Fibroblast of gingiva (primary cell): ENCODE data around the gene TANGO2.
A peak's percentile ranks its signal among the peaks of the same experiment; 100 is the strongest.

Experiments used
- DNase-seq: peaks from one replicate; pipeline ENCODE4 v3.0.0-alpha.2; 2011; ENCODE audit warnings: low read depth

Gene TANGO2

DNA sequence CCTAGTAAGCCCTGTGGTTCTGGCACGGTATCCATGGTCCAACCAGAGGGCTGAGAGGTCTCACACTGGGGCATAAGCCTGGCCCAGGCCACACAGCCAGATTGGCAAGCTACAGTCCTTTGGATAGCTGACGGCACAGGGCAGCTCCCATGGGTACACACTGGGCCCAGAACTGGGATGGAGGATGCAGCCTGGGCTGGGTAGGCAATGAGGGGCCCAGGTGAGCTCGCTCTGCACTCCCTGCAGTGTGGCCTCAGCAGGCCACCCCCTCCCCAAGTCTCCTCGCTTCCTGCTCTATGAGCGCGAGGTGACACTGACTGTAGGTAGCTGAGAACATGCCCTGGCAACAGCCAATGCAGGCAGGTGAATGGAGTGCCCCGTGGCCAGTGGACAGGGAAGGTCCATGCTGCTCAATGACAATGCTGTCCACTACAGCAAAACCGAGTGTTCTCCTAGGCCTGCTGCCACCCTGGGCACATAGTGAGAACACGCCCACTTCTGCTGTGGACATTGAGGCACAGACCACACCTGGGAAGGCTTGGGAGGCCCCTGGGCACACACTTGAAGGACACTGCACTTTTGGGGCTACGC is 8.1 kb upstream of the TANGO2 start:
- DNase-seq = no peak

DNA sequence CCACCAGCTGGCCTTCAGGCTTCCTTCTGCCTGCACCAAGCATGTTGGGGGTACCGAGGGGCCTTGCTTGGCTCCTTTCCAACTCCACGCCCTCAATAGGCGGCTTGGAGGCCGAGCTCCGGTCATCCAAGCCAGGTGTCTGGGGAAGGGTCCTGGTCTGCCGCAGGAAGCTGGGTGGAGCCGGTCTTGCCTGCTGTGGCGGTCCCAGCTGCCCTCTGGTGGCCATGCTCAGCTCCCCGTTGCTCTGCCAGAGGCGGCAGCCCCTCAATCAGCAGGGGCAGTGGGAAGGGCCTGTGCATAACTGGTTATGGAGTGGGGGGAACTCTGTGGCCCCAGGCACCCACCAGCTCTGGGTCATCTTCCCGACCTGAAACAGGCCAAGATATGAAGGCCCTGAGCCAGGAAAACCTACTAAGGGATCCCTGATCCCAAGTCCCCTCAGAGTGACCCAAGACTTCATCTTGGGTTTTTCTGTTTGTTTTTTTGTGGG is 7.5 kb upstream of the TANGO2 start:
- DNase-seq = peak; percentile 46

DNA sequence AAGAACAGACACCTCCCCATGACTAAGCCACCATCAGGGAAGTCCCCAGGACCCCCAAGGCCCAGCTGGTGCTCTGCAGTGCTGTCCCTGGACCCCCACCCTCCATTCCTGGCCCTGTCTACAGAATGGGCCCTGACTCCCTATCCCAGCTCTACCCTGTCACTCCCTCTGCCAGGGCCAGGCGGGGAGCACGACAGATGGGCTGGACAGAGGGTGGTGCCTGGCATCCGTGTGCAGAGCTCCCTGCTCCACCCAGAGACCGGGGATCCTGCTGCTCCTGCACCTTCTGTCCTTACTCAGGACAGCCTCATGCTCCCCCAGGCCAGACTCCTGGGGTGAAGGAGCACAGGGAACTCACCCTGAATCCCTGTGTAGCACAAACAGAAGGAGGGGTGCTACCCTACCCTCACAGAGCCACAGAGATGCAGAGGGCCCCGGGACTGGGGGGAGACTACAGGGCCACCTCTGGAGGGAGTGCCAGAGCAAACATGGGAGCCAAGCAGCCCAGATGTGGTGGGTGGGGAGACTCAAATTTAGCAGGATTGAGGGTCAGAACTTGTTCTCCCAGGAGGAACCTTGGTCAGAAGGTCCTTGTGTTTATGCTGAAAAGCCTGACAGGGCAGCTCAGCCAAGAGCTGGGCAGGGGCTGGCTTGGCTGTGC is 6.3 kb upstream of the TANGO2 start:
- DNase-seq = no peak

DNA sequence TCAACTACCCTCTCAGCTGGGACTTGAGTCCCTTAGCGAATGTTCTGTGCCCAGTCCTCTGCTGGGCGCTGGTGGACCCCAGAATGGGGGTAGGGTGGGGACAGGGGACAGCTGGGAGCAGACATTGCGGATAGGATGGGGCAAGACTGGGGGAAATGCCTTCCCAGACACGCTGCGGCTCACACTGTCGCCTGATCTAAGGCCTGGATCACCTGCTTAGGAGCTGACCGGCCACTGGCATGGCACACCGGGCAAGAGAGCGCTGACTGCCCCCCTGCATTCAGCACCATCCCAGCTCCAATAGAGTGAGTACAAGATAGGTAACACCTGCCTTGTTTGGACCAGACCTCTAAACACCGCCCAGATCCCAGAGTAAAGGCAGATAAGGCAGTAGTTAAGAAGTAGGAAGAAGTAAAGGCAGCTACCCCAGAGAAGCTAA is 5.7 kb upstream of the TANGO2 start:
- DNase-seq = no peak

DNA sequence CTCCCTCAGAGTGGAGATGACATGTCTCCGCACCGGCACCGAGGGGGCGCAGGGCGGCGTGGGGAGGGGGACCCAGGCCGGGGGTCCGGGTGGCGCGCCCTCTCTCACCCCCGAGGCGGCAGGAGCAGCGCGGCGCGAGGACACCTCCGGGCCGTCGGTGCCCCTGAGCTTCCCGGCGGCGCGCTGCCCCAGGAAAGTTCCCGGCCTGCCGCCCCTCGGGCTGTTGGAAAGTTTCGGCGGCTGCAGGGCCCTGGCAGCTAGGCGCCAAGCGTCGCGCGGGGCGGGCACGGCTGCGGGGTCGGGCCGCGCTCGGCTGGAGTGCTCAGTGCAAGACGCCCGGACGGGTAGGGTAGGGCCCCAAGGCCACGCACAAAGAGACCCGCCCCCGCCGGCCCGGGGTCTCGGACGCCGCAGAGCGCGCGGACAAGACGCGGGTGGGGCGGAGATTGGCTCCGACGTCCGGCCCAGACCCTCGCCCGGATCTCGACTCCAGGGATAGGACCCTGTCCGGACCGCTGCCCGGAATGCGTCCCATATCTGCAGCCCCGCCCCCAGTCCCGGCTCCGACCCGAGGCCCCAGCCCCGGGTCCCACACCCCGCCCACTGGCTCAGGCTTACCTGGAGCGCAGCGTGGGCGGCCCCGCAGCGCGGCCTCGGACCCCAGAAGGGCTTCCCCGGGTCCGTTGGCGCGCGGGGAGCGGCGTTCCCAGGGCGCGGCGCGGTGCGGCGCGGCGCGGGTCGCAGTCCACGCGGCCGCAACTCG is 4.8 kb upstream of the TANGO2 start:
- DNase-seq = no peak

DNA sequence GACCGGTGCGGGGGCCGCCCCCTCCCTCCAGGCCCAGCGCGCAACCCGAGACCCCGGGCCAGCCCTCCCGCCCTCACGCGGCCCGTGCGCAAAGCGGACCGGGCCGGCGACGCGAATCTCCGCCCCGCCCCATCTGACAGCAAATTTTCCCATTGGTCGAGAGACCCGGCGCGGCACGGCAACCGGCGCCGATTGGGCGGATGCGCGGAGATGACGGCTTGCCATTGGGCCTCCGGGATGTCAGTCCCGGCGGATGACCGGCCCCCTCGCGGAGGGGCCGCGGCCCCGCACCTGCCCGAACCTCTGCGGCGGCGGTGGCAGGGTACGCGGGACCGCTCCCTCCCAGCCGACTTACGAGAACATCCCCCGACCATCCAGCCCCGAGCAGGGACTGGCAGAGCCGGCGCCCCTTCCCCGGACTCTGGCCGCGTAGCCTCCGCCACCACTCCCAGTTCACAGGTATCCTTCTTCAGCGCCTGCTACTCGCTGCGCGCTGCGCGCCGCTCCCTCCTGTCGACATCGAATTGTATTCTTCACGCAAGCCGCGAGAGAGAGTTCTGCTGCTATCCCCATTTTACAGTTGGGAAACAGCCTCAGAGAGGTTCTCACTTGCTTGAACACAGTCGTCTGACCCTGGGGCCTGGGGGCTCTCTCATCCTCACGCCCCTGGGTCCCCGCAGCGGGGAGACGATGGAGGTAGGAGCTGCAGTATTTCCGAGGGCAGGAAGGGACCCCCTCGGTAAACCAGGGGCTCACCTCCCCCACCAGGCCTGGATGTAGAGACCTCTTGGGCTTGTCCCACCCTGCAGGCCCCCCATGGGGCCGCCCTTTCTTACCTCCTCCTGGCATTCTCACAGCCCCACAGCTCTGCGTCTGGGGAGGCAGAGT is 3.9 kb upstream of the TANGO2 start, which contains the start of gene ARVCF:
TSS of gene ARVCF (minus strand) at position 90 of the 888 bp plus-strand sequence. CDS start 26,029 bp downstream, outside the sequence.
- peak; percentile 86 for DNase-seq

DNA sequence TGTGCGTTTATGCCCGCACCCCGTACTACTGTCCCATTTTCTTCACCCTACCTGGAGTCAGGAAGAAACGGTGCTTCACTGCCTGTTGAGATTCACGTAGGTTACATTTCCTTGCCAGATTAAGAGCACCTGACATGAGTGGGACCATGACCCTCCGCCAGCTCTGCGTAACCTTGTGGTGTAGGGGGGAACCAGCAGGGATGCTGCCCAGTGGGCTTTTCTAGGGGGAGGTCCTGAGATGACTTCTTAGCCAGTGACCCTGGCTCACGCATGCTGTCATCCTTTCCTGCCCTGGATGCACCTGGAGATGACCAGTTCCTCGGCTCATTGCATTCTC is 3.3 kb upstream of the TANGO2 start:
- DNase-seq = no peak

DNA sequence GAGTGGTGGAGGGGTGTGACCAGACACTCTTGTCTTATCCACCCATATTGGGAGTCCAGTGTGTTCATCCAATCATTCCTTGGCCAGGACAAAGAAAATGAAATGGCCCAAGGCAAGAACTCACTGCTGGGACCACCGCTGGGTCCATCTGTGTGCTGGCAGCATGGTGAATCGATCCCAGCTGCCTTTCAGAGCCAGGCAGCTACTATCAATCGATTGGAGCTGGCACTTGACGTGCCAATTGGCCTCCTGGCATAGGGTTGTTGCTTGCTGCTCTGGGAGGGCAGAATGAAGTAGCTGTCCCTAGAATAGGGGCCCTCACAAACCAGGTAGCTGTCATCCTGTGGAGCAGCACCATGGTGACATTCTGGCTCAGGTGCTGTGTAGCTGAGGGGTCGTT is 2.9 kb upstream of the TANGO2 start:
- no peak for DNase-seq

DNA sequence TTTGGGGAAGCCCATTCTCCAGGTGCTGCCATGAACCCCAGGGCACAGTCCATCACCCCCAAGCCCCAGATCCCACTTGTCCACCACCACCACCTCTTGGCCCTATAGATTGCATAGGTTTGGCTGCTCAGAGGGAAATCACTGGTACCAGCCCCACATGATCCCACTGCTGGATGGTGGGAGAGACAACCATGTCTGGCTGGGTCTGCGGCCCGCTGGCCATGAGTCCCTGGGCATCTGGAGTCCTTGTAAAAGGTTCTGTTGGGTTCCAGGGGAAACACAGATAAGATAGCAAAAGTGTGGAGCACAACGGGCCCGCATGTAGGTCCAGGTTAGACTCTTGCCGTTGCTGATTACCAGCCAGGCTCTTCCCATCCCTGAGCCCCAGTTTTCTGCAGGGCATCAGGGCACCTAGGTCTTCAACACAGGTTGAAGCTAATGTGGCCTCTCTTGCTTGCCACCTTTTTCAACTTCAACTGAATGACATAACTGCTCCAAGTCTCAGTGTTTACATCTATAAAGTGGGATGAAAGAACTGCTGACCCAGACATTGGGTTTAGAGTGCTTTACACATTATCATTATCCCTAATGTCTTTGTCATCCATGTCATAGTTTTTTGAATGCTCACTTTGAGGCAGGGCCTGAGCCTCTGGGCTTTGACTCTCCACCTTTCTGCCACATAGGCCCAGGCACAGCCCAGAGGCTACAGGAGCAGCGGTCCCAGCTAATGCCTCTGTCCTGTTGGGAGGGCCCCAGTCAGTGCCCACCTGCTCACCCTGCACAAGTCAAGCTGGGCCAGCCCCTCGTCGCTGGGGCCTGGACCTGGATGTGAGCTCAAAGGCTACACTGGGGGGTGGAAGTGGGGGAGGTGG is 1.0 kb upstream of the TANGO2 start:
- DNase-seq = no peak

DNA sequence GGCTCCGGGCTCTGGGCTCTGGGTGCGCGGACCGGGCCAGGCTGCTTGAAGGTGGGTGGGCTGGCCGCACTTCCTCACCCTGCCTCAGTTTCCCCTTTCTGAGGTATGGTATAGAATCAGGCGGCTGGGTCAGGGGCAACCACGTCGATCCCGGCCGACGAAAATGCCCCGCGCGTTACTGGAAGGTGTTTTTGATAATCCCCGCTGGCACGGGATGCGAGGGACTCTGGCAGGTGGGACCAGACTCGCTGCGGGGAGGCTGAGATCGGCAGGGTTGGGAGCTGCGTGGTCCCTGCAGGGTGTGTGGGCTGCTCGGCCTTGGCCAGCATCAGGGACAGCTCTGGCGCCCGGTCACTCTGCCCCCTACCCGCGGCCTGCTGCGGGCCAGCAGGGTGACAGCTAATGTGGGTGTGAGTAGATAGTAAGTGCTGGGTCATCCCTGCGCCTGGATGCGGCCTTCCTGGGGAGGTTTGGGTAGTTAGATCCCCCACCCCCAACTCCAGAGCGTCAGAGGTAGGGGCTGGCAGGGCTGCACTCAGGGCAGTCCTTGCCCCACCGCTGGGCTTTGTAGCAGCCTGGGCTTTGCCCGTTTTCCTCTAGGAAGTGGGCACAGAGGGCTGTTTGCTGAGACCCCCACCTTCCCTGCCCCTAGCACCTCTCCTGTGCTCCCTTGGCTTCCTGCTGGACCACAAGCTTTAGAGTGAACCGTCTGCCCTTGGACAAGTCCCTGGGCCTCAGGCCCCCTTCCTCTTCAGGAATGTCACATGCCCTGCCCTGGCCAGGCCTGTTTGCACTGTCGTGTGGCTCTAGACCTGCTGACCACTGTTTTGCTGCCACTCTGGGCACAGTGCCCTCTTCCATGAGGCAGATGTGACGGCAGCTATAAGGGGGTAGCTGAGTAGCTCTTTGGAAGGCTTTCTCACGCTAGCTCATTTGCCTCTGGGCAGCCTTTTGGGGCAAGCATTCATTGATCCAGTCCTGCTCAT is 579 bp downstream of the TANGO2 start:
- DNase-seq = peak; percentile 85

DNA sequence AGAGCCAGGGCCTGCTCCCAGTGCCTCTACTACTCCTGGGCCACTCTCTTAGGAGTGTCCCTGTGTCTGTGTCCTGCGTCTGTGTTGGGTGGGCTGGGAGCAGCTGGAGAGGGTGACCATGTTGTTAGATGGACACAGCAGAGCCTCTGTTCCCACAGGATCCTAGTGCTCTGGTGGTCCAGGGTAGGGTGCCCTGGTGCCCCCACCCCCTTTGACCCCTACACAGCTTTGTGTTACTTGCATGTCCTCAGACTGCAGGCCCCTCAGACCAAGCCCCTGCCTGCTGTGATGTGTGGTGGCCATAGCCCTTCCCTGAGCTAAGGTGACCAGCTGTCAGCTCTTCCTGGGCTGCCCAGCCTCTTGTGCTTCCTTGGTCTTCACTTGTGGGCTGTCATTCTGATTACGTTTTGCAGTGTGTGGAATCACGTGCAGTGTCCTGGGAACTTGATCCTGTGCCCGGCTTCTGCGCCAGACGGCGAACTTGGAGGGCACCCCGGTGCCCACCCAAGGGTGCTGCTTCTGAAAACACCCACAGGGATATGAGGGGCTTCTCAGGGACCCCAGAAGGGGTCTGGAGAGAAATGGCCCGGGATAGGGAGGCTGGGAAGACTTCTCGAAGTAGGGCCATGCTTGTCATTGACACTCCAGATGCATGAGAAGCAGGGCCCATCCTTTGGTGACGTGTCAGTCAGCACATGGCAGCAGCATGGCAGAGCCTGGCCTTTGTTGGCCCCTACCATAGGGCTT is 1.5 kb downstream of the TANGO2 start:
- no peak for DNase-seq

DNA sequence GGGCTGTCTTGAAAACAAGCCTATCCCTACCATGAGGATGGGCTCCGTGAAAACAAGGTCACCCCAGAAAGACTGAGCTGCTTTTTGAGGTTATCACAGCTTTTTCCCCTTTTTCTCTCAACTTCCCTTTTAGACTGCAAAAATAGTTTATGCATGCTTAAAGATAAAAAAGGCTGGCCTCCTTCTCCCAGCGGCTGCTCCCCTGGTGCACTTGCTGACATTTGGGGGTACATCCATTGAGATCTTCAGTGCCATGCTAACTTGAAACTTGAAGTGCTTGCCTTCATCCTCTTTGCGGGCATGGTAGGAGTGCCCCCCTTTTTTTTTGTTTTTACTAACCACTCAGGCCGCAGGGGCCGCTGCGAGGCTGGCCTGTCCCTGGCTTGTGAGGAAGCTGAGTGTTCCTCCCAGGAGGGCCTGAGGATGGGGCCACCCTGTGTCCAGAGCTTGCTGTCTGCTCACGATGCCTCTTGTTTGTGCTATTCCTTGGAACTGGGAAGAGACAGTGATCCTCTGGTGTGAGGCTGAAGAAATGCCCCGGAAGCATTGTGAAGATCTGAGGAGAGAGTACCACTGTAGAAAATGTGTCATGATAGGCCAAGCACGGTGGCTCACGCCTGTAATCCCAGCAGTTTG is 2.2 kb downstream of the TANGO2 start:
- no peak for DNase-seq

DNA sequence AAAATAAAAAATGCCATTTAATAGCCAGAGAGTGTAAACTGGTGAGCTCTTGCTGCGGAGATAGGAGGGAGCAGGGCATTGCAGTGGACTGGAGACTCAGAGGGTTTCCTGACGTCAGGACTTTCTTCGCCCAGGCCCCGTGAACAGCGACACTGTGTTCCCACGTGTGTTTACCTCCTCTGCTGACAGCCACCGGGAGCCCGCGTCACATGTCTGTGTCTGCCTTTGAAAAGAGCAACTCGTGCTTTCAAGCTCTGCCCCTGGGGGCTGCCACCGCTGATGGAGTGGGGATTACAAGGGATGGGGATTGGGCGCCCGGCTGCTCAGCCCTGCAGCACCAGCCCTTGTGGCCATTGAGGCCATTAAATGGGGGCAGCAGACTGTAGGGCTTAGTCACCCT is 3.3 kb downstream of the TANGO2 start:
- no peak for DNase-seq

DNA sequence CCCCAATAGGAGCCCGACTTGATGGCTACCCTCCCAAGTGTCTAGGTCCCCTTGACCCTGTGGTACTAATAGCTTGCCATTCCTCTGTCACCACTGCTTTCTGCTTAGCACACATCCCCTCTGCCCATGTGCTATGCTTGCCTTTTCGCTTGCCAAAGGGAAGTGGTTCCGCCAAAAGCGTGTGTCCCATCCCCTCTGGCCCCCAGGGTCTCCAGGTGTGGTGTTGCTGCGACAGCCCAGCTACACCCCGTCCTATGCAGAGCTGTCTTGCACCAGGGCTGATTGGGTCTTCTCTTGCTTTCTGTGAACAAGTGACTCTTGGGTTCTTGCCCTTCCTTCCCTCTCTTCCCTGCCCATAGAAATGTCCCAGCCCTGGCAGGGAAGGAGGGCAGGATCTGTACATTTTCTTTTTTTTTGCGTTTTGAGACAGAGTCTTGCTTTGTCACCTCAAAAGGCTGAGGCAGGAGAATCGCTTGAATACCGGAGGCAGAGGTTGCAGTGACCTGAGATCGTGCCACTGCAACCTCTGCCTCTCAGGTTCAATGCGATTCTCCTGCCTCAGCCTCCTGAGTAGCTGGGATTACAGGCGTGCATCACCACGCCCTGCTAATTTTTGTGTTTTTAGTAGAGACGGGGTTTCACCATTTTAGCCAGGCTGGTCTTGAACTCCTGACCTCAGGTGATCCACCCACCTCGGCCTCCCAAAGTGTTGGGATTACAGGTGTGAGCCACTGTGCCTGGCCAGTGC is 3.9 kb downstream of the TANGO2 start:
- DNase-seq = no peak

DNA sequence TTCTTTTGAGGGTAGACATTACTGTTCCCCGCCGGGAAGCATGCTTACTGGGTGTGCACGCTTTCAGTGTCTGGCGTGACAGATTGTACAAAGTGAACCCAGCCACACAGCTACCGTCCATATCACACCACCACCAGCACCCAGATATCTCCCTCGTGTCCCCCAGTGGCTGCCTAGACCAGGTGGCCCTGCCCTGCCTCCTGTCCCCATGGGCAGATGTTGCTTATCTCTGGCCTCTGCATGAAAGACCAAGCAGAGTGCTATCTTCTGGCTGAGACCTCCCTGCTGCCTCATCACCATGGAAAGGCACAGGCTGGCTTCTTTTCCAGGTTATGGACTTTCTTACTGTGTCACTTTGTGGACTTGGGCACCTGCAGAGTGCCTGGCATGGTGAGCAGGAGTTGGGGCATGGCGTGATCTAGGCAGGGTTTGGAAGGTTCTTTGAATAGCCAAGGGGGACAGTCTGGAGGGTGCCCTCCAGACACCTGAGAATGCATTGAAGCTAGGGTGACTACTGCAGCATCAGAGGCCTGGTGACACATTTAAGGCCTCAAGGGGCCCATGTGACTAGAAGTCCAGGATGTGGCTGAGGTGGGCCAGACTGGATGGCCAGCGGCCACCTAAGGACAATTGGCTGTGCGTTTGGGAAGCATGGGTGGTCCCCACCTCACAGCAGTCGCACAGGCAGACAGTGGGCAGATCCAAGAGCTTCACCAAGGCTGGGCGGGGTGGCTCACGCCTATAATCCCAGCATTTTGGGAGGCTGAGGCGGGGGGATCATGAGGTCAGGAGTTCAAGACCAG is 4.7 kb downstream of the TANGO2 start:
- no peak for DNase-seq

DNA sequence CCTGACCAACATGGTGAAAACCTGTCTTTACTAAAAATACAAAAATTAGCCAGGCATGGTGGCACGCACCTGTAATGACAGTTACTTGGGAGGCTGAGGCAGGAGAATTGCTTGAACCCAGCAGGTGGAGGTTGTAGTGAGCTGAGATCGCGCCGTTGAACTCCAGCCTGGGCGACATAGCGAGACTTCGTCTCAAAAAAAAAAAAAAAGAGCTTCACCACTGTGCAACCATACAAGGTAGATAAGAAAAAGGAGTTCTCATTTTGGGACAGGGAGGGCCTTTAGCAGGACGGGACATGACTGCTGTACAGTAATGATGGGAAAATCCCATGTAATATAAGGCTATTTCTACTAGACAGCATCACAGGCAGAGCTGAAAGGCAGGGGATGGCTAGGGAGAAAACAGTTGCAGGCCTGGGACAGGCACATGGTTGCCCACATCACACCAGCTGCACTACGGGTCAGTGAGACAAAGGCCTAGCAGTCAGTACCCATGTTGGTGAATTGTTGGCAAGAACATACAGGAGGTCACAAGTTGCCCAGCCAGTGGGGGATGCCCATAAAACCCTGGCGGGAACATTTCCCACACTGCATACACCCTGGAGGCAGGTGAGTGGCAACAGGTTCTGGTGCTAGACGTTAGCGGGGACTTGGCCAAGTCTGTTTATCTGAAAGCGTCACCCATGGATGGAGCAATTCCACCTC is 5.4 kb downstream of the TANGO2 start:
- no peak for DNase-seq
